A673 (cell line): ENCODE data around the gene SRSF4. TPM values are rescaled to one million over a fixed set of nuclear protein-coding genes. Genes with fewer than 3 reads are reported as not detected.

Source experiments
- BruUV-seq: library from RNA; stranded (reverse); fragments of 400-500 nt; replicated peaks from 2 replicates; lab custom pipeline; 2021; lab: Mats Ljungman, UMichigan
- CTCF ChIA-PET: fragments of 300-600 bp; sonication (Branson Sonifier 250); formaldehyde crosslinking; loops from one replicate; lab custom pipeline; 2022; ENCODE audit warnings: antibody characterized with exemption; lab: Charles Lee
- POLR2A ChIA-PET: fragments of 300-600 bp; sonication (Branson Sonifier 250); formaldehyde crosslinking; loops from one replicate; lab custom pipeline; 2022; ENCODE audit warnings: antibody characterized with exemption; ENCODE audit not compliant: low non-redundant PET; lab: Charles Lee
- DNase-seq: peaks from one replicate; pipeline ENCODE4 v3.0.0-alpha.2; 2015; ENCODE audit warnings: low spot score
- H3K27ac ChIP-seq: fragments of 200-600 bp; sonication (generic); 2 replicates; pipeline ENCODE4 v1.5.1; 2016; ENCODE audit warnings: mixed run types, low read depth, mild to moderate bottlenecking, mixed read lengths, antibody characterized with exemption, low read length; ENCODE audit not compliant: poor library complexity, severe bottlenecking
- H3K27me3 ChIP-seq: fragments of 200-600 bp; sonication (generic); replicated peaks from 2 replicates; pipeline ENCODE4 v1.6.1; 2017; ENCODE audit warnings: mixed run types, low read depth, mild to moderate bottlenecking, mixed read lengths, antibody characterized with exemption, low read length; ENCODE audit not compliant: insufficient read depth, poor library complexity
- H3K36me3 ChIP-seq: fragments of 200-600 bp; sonication (generic); 2 replicates; pipeline ENCODE4 v1.6.1; 2016; ENCODE audit warnings: mixed run types, mild to moderate bottlenecking, mixed read lengths, antibody characterized with exemption, low read length; ENCODE audit not compliant: insufficient read depth, poor library complexity, severe bottlenecking
- H3K4me1 ChIP-seq: fragments of 200-600 bp; sonication (generic); 2 replicates; pipeline ENCODE4 v1.6.1; 2017; ENCODE audit warnings: mixed run types, mild to moderate bottlenecking, mixed read lengths, antibody characterized with exemption, low read length; ENCODE audit not compliant: insufficient read depth, poor library complexity, severe bottlenecking
- H3K4me3 ChIP-seq: fragments of 200-600 bp; sonication (generic); 2 replicates; pipeline ENCODE4 v1.5.1; 2016; ENCODE audit warnings: low read depth, mixed run types, mild to moderate bottlenecking, mixed read lengths, low read length; ENCODE audit not compliant: poor library complexity, severe bottlenecking
- H3K9me3 ChIP-seq: fragments of 200-600 bp; sonication (generic); 2 replicates; pipeline ENCODE4 v1.6.1; 2016; ENCODE audit warnings: mixed run types, low read depth, mild to moderate bottlenecking, mixed read lengths, antibody characterized with exemption, low read length; ENCODE audit not compliant: poor library complexity, severe bottlenecking
- EZH2 ChIP-seq: fragments of 200-600 bp; sonication (generic); IDR thresholded peaks from 2 replicates; pipeline ENCODE4 v1.6.1; 2017; ENCODE audit warnings: borderline replicate concordance, low read depth, mild to moderate bottlenecking, mixed read lengths, antibody characterized with exemption, low read length; ENCODE audit not compliant: poor library complexity, severe bottlenecking
- intact Hi-C: fragments of 100-400 bp; cut with micrococcal nuclease; formaldehyde crosslinking; loops from one replicate; pipeline ENCODE4 v1.10.0; 2022; ENCODE audit not compliant: unreplicated experiment
- total RNA-seq: library from RNA; stranded (reverse); gene quantifications from 2 replicates; pipeline ENCODE4 v1.2.3, GENCODE V29; 2021
- TF ChIP-seq, protein P1 (sequence below): fragments of 300-800, 200-600 bp; sonication (generic); conservative IDR thresholded peaks from 2 replicates; pipeline ENCODE4 v1.5.1; 2017; ENCODE audit warnings: low read depth, mild to moderate bottlenecking, antibody characterized with exemption, low read length, moderate library complexity, mixed read lengths

The SRSF4 gene
- total RNA-seq, 1 experiment from 2014 or later: 116 TPM

GRCh38 chr1:29197993-29198392 is 16.3 kb upstream of the SRSF4 start:
- no peak for TF ChIP-seq EZH2
- TF ChIP-seq, protein P1, sequence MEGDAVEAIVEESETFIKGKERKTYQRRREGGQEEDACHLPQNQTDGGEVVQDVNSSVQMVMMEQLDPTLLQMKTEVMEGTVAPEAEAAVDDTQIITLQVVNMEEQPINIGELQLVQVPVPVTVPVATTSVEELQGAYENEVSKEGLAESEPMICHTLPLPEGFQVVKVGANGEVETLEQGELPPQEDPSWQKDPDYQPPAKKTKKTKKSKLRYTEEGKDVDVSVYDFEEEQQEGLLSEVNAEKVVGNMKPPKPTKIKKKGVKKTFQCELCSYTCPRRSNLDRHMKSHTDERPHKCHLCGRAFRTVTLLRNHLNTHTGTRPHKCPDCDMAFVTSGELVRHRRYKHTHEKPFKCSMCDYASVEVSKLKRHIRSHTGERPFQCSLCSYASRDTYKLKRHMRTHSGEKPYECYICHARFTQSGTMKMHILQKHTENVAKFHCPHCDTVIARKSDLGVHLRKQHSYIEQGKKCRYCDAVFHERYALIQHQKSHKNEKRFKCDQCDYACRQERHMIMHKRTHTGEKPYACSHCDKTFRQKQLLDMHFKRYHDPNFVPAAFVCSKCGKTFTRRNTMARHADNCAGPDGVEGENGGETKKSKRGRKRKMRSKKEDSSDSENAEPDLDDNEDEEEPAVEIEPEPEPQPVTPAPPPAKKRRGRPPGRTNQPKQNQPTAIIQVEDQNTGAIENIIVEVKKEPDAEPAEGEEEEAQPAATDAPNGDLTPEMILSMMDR: no peak
- no peaks in the 10 kb centered on the region for H3K27me3 ChIP-seq
- ChIA-PET POLR2A (no interaction called here), CTCF (interaction anchor here (1.0 to 1.5 kb wide), 2 partner anchors 16 to 316 kb away, joined by 5 to 15 read pairs; partner anchors contain the start of gene SRSF4)
- peaks cover 8% of the 10 kb centered on the region for H3K4me1 ChIP-seq
- no peak overlapping the region for H3K27ac ChIP-seq
- intact Hi-C loops: no loop called here
- no TSS peak for BruUV-seq
- peaks cover 22% of the 10 kb centered on the region for H3K36me3 ChIP-seq
- no peak for DNase-seq
- no peak overlapping the region for H3K4me3 ChIP-seq
- no peaks in the 10 kb centered on the region for H3K9me3 ChIP-seq

DNA sequence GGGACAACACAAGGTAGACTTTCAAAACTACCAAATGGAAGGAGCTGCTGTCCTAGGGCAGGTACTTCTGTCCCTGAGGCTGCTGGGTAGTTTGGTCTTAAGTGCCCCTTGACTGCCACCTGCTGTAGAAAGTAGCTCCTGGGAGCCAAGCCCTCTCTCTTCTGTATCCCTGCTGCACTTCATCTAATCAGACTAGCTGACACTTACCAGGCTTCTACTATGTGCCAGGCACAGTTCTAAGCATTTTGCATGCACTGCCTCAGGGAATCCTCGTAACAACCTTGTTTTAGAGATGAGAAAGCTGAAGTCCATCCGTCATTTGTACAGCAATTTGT is 15.9 kb upstream of the SRSF4 start:
- Histone ChIP-seq H3K4me1 (peaks cover 6% of the 10 kb centered on the region), H3K36me3 (peaks cover 22% of the 10 kb centered on the region), H3K27ac (no peak overlapping the region), H3K4me3 (no peak overlapping the region), H3K9me3 (no peaks in the 10 kb centered on the region), H3K27me3 (no peaks in the 10 kb centered on the region)
- TF ChIP-seq, protein P1: peak; percentile 49
- no peak for TF ChIP-seq EZH2
- no TSS peak for BruUV-seq
- CTCF ChIA-PET: interaction anchor here (0.5 to 1.5 kb wide), 3 partner anchors 15 to 316 kb away, joined by 4 to 15 read pairs (median 5); partner anchors contain the start of gene SRSF4
- POLR2A ChIA-PET: no interaction called here
- DNase-seq: peak; percentile 45
- intact Hi-C loops: no loop called here

DNA sequence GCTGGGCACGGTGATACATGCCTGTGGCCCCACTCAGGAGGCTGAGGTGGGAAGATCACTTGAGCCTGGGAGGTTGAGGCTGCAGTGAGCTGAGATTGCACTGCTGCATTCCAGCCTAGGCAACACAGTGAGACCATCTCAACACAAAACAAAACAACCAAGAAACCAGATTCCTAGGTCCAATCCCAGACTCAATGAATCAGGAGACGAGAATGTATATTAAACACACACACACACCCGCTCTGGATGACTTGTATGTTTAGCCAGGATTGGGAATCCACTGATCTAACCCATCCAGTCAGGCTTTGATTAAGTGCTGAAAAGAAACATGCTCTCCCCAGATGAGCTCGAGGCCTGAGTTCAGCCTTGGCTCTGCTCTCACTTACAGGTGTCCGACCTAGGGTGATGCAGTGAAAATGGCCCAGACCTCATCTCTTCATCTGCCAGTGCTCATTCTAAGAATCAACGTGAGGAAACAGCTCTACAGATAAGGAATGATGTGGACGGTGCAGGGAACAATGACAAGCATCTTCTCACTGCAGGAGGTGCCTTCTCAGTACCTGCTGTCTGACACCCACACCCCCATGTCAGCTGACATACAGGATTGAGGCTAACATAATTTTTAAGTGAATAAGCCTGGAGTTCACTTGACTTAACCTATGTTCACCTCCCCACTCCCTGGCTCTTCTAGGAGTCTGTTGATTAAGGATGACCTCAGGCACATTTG is 15.3 kb upstream of the SRSF4 start:
- Histone ChIP-seq H3K36me3 (peaks cover 22% of the 10 kb centered on the region), H3K4me1 (peaks cover under 1% of the 10 kb centered on the region), H3K27me3 (no peaks in the 10 kb centered on the region), H3K9me3 (no peaks in the 10 kb centered on the region), H3K4me3 (no peak overlapping the region), H3K27ac (no peak overlapping the region)
- DNase-seq: no peak
- TF ChIP-seq, protein P1: no peak
- TF ChIP-seq EZH2: no peak
- intact Hi-C loops: no loop called here
- no TSS peak for BruUV-seq
- ChIA-PET CTCF (interaction anchor here (0.5 to 1.5 kb wide), 3 partner anchors 15 to 315 kb away, joined by 4 to 15 read pairs (median 5); partner anchors contain the start of gene SRSF4), POLR2A (no interaction called here)
